ENCODE results near the gene HSPB9. TPM values are rescaled to one million over a fixed set of nuclear protein-coding genes. Genes with fewer than 3 reads are reported as not detected.

The HSPB9 gene
- total and polyA plus RNA-seq, 2 of the 8 experiments (the other 6 are each of a cell fraction or from before 2014, with no cell fraction given): 0.27 to 0.30 TPM

- WGBS, 2 experiments (ENCODE audit: extremely low coverage in 1 of 2, insufficient coverage in 1 of 2, insufficient read length in 1 of 2, insufficient replicate concordance in 2 of 2, low coverage in 1 of 2, low lambda C conversion rate in 2 of 2, missing lambda C conversion rate in 1 of 2): 79% methylated on average over 10 of the region's 10 CpGs; no CpG with 5 or more reads in 1 of the 2 experiments
- TF ChIP-seq CHD1 (IDR thresholded peaks at IDR 0.05; ENCODE audit: low read depth, low read length): no peak
- no peak for TF ChIP-seq SP2 (IDR thresholded peaks at IDR 0.05; ENCODE audit: low read length)
- no peak for TF ChIP-seq CHD2 (IDR thresholded peaks at IDR 0.05; ENCODE audit: low read length)
- no peak for TF ChIP-seq CBX5 (IDR thresholded peaks at IDR 0.05; ENCODE audit: low read depth, low read length)
- no peak for TF ChIP-seq SRF (IDR thresholded peaks at IDR 0.05; ENCODE audit: low read depth, low read length)
- no peak for TF ChIP-seq CBX8 (IDR thresholded peaks at IDR 0.05; ENCODE audit: borderline replicate concordance, low read depth, low read length)
- TF ChIP-seq, protein P1, sequence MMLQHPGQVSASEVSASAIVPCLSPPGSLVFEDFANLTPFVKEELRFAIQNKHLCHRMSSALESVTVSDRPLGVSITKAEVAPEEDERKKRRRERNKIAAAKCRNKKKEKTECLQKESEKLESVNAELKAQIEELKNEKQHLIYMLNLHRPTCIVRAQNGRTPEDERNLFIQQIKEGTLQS (IDR thresholded peaks at IDR 0.05; ENCODE audit: insufficient read depth, low read depth, low read length): no peak
- no peak for TF ChIP-seq CREB1 (IDR thresholded peaks at IDR 0.05)
- H3K27ac ChIP-seq (ENCODE audit: low read depth, low read length): no peak within 1 kb of the TSS
These were observed 9.9 kb upstream of the HSPB9 start, which contains the start of gene DHX58 for GRCh38 chr17:42112552-42113176. Gene DHX58 (minus strand): TSS chr17:42112714. CDS start chr17:42111892, 822 bp downstream.

More at GRCh38 chr17:42112552-42113176, 9.9 kb upstream of the HSPB9 start, which contains the start of gene DHX58:
- no peak within 1 kb of the TSS for H3K4me2 ChIP-seq (ENCODE audit: insufficient read depth in 1 of 2, low read depth in 2 of 2, low read length in 2 of 2)
- no peaks in the 10 kb centered on the region for H3K23me2 ChIP-seq (ENCODE audit: low read depth, low read length)
- H4K20me1 ChIP-seq (replicated peaks in 1 of 2; ENCODE audit: control insufficient read depth in 1 of 2, insufficient read depth in 2 of 2, low read length in 2 of 2): peaks cover 0 to 4% of the 10 kb centered on the region in 2 experiments
- no peak within 1 kb of the TSS for H4K91ac ChIP-seq (replicated peaks; ENCODE audit: insufficient read length, low read length)
- ChIA-PET CTCF (ENCODE audit: partially characterized antibody) (interaction anchor here (1.1 to 39.4 kb wide), 9 partner anchors 10 to 376 kb away, joined by 3 to 1084 read pairs (median 5); partner anchors contain the start of genes DNAJC7, HSPB9, NKIRAS2 and ZNF385C), POLR2A (ENCODE audit: partially characterized antibody) (interaction anchor here (0.9 to 7.2 kb wide), 11 partner anchors 8 to 100 kb away, joined by 3 to 51 read pairs (median 4); partner anchors contain the start of genes DNAJC7, HSPB9, KAT2A and NKIRAS2)
- H3K18ac ChIP-seq (ENCODE audit: extremely low read depth, low read length): 0 out of 2 replicates have a peak within 1 kb of the TSS, but pooled peaks have one; percentile 32
- H3K4me3 ChIP-seq (ENCODE audit: extremely low read depth in 1 of 4, insufficient read depth in 2 of 4, low read depth in 3 of 4, low read length in 4 of 4): no peak within 1 kb of the TSS
- H3K79me2 ChIP-seq (ENCODE audit: control insufficient read depth in 1 of 2, insufficient read depth in 2 of 2, low read length in 2 of 2): no peaks in the 10 kb centered on the region
- no peak within 1 kb of the TSS for H3K4ac ChIP-seq (replicated peaks; ENCODE audit: insufficient read length, low read depth, low read length)
- no peak within 1 kb of the TSS for H3K56ac ChIP-seq (replicated peaks; ENCODE audit: insufficient read length, low read depth, low read length)
- no peaks in the 10 kb centered on the region for H3K9me3 ChIP-seq (ENCODE audit: insufficient read depth in 2 of 2, low read depth in 1 of 2, low read length in 1 of 2)
- no peak within 1 kb of the TSS; the same call in 1 of the 2 replicates for H4K8ac ChIP-seq (ENCODE audit: extremely low read depth, insufficient read depth, low read length)
- no peaks in the 10 kb centered on the region for H3K79me1 ChIP-seq (ENCODE audit: low read depth, low read length)
- H2BK15ac ChIP-seq (ENCODE audit: low read length): 0 out of 2 replicates have a peak within 1 kb of the TSS, but pooled peaks have one; percentile 72
- H3K36me3 ChIP-seq (ENCODE audit: control insufficient read depth in 2 of 4, insufficient read depth in 4 of 4, low read length in 3 of 4): peaks cover 3 to 12% (median 5%) of the 10 kb centered on the region in 4 experiments; a peak in 6 of 8 replicates
- FAIRE-seq (no peak), DNase-seq (ENCODE audit: low read depth in 1 of 2, low spot score in 2 of 2) (no peak)
- H2BK20ac ChIP-seq (ENCODE audit: low read length): no peak within 1 kb of the TSS
- no peak within 1 kb of the TSS for H3K14ac ChIP-seq (ENCODE audit: insufficient read length)
- peaks cover 0 to 18% (median 10%) of the 10 kb centered on the region in 4 experiments; a peak in 6 of 7 replicates for H3K4me1 ChIP-seq (replicated peaks in 1 of 4; ENCODE audit: control insufficient read depth in 3 of 4, insufficient read depth in 4 of 4, low read length in 3 of 4)
- no peaks in the 10 kb centered on the region for H3K27me3 ChIP-seq (replicated peaks in 1 of 4; ENCODE audit: control insufficient read depth in 3 of 4, extremely low read depth in 1 of 4, insufficient read depth in 3 of 4, low read length in 3 of 4)
- H2AK5ac ChIP-seq (ENCODE audit: low read depth, low read length): no peak within 1 kb of the TSS
- no peak within 1 kb of the TSS for H3K23ac ChIP-seq (ENCODE audit: insufficient read length)
- no peak within 1 kb of the TSS for H2AFZ ChIP-seq (ENCODE audit: low read length)
- no peak within 1 kb of the TSS for H2BK120ac ChIP-seq (replicated peaks; ENCODE audit: low read depth, low read length)
- H4K5ac ChIP-seq (ENCODE audit: insufficient read length, low read depth, low read length): no peak within 1 kb of the TSS
- no peak within 1 kb of the TSS for H2BK5ac ChIP-seq (ENCODE audit: low read depth, low read length)
- peak within 1 kb of the TSS; percentile 17; the same call in 1 of the 2 replicates for H2BK12ac ChIP-seq (ENCODE audit: low read depth, low read length)
- no peak within 1 kb of the TSS; a peak in 1 of 7 replicates for H3K9ac ChIP-seq (replicated peaks in 1 of 4; ENCODE audit: extremely low read depth in 1 of 4, low read depth in 3 of 4, low read length in 3 of 4)

All from H1 (cell line).